Measurements from ENCODE around the gene LY9.

LY9 gene

GRCh38 chr1:160813215-160813614 is 17.2 kb downstream of the LY9 start:
- TF ChIP-seq, protein P1, sequence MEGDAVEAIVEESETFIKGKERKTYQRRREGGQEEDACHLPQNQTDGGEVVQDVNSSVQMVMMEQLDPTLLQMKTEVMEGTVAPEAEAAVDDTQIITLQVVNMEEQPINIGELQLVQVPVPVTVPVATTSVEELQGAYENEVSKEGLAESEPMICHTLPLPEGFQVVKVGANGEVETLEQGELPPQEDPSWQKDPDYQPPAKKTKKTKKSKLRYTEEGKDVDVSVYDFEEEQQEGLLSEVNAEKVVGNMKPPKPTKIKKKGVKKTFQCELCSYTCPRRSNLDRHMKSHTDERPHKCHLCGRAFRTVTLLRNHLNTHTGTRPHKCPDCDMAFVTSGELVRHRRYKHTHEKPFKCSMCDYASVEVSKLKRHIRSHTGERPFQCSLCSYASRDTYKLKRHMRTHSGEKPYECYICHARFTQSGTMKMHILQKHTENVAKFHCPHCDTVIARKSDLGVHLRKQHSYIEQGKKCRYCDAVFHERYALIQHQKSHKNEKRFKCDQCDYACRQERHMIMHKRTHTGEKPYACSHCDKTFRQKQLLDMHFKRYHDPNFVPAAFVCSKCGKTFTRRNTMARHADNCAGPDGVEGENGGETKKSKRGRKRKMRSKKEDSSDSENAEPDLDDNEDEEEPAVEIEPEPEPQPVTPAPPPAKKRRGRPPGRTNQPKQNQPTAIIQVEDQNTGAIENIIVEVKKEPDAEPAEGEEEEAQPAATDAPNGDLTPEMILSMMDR (IDR thresholded peaks at IDR 0.05; ENCODE audit: poor library complexity, severe bottlenecking), result no peak
- peak; percentile 100 for ATAC-seq (ENCODE audit: low read depth)
- no peak overlapping the region for H3K27ac ChIP-seq (ENCODE audit: poor library complexity, severe bottlenecking)
- DNase-seq (ENCODE audit: low spot score), result no peak
- no peaks in the 10 kb centered on the region for H3K9me3 ChIP-seq (ENCODE audit: severe bottlenecking)
- peaks cover 4% of the 10 kb centered on the region for H3K4me1 ChIP-seq (ENCODE audit: insufficient read depth, poor library complexity, severe bottlenecking)
- H3K27me3 ChIP-seq (ENCODE audit: insufficient read depth, poor library complexity, severe bottlenecking), result no peaks in the 10 kb centered on the region
- no peaks in the 10 kb centered on the region for H3K36me3 ChIP-seq (ENCODE audit: low read depth)
- H3K4me3 ChIP-seq (ENCODE audit: severe bottlenecking), result no peak overlapping the region

DNA sequence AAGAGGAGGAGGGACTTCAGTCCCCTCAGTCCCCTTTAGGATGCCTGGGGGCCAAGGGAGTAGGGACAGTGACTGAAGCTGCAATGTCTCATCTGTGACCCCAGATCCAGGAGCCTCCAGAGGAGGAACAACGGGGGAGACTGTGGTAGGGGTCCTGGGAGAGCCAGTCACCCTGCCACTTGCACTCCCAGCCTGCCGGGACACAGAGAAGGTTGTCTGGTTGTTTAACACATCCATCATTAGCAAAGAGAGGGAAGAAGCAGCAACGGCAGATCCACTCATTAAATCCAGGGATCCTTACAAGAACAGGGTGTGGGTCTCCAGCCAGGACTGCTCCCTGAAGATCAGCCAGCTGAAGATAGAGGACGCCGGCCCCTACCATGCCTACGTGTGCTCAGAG is 18.3 kb downstream of the LY9 start:
- no peak for DNase-seq (ENCODE audit: low spot score)
- Histone ChIP-seq H3K27ac (ENCODE audit: poor library complexity, severe bottlenecking) (no peak overlapping the region), H3K27me3 (ENCODE audit: insufficient read depth, poor library complexity, severe bottlenecking) (no peaks in the 10 kb centered on the region), H3K4me3 (ENCODE audit: severe bottlenecking) (no peak overlapping the region), H3K36me3 (ENCODE audit: low read depth) (no peaks in the 10 kb centered on the region), H3K9me3 (ENCODE audit: severe bottlenecking) (no peaks in the 10 kb centered on the region), H3K4me1 (ENCODE audit: insufficient read depth, poor library complexity, severe bottlenecking) (peaks cover 4% of the 10 kb centered on the region)
- TF ChIP-seq, protein P1 (IDR thresholded peaks at IDR 0.05; ENCODE audit: poor library complexity, severe bottlenecking), result no peak
- no peak for ATAC-seq (ENCODE audit: low read depth)

DNA sequence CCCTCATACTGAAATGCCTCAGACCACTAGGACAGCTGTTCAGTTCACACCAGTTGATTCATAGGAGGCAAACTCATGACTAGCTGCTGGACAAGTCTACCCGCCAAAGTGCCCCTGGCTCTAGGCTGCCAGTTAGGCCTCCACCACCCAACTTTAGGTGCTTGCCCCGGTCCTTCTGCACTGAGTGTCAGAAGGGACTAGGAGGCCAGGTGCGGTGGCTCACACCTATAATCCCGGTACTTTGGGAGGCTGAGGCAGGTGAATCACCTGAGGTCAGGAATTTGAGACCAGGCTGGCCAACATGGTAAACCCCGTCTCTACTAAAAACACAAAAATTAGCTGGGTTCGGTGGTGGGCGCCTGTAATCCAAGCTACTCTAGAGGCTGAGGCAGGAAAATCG is 18.9 kb downstream of the LY9 start:
- H3K36me3 ChIP-seq (ENCODE audit: low read depth), result no peaks in the 10 kb centered on the region
- DNase-seq (ENCODE audit: low spot score) (no peak), ATAC-seq (ENCODE audit: low read depth) (no peak)
- H3K27ac ChIP-seq (ENCODE audit: poor library complexity, severe bottlenecking), result no peak overlapping the region
- TF ChIP-seq, protein P1 (IDR thresholded peaks at IDR 0.05; ENCODE audit: poor library complexity, severe bottlenecking), result no peak
- H3K4me1 ChIP-seq (ENCODE audit: insufficient read depth, poor library complexity, severe bottlenecking), result peaks cover 4% of the 10 kb centered on the region
- H3K4me3 ChIP-seq (ENCODE audit: severe bottlenecking), result no peak overlapping the region
- no peaks in the 10 kb centered on the region for H3K27me3 ChIP-seq (ENCODE audit: insufficient read depth, poor library complexity, severe bottlenecking)
- no peaks in the 10 kb centered on the region for H3K9me3 ChIP-seq (ENCODE audit: severe bottlenecking)

- ATAC-seq (ENCODE audit: low read depth), result no peak
- H3K4me1 ChIP-seq (ENCODE audit: insufficient read depth, poor library complexity, severe bottlenecking), result no peaks in the 10 kb centered on the region
- H3K36me3 ChIP-seq (ENCODE audit: low read depth), result no peaks in the 10 kb centered on the region
- no peaks in the 10 kb centered on the region for H3K9me3 ChIP-seq (ENCODE audit: severe bottlenecking)
- H3K27me3 ChIP-seq (ENCODE audit: insufficient read depth, poor library complexity, severe bottlenecking), result no peaks in the 10 kb centered on the region
- DNase-seq (ENCODE audit: low spot score), result no peak
- H3K4me3 ChIP-seq (ENCODE audit: severe bottlenecking), result no peak overlapping the region
- H3K27ac ChIP-seq (ENCODE audit: poor library complexity, severe bottlenecking), result no peak overlapping the region
- TF ChIP-seq, protein P1 (IDR thresholded peaks at IDR 0.05; ENCODE audit: poor library complexity, severe bottlenecking), result no peak
Observed at GRCh38 chr1:160818207-160818937, 22.4 kb downstream of the LY9 start.

GRCh38 chr1:160819186-160819585 is 23.2 kb downstream of the LY9 start:
- no peak for DNase-seq (ENCODE audit: low spot score)
- Histone ChIP-seq H3K4me1 (ENCODE audit: insufficient read depth, poor library complexity, severe bottlenecking) (no peaks in the 10 kb centered on the region), H3K4me3 (ENCODE audit: severe bottlenecking) (no peak overlapping the region), H3K9me3 (ENCODE audit: severe bottlenecking) (no peaks in the 10 kb centered on the region), H3K27ac (ENCODE audit: poor library complexity, severe bottlenecking) (no peak overlapping the region), H3K27me3 (ENCODE audit: insufficient read depth, poor library complexity, severe bottlenecking) (no peaks in the 10 kb centered on the region), H3K36me3 (ENCODE audit: low read depth) (no peaks in the 10 kb centered on the region)
- no peak for ATAC-seq (ENCODE audit: low read depth)
- TF ChIP-seq, protein P1 (IDR thresholded peaks at IDR 0.05; ENCODE audit: poor library complexity, severe bottlenecking), result no peak
